ENCODE data around the gene FHIT. TPM values are rescaled to one million over a fixed set of nuclear protein-coding genes. Genes with fewer than 3 reads are reported as not detected.

FHIT gene
- total RNA-seq, 1 donor from 2014 or later: 29.9 TPM

GRCh38 chr3:60636846-60637245 lies 614.4 kb downstream of the FHIT start:
- Mint-ChIP-seq H3K36me3 (ENCODE audit: low read depth) (no peaks in the 10 kb centered on the region), H3K4me3 (ENCODE audit: low read depth) (no peak overlapping the region), H3K9me3 (no peaks in the 10 kb centered on the region), H3K4me1 (ENCODE audit: low read depth) (no peaks in the 10 kb centered on the region), H3K27me3 (ENCODE audit: low read depth) (peaks cover 6% of the 10 kb centered on the region), H3K27ac (no peak overlapping the region)
- DNase-seq (ENCODE audit: low spot score): no peak
- intact Hi-C loops (cut with micrococcal nuclease): no loop called here

- DNase-seq (ENCODE audit: low spot score): no peak
- Mint-ChIP-seq H3K4me3 (ENCODE audit: low read depth) (no peak overlapping the region), H3K36me3 (ENCODE audit: low read depth) (no peaks in the 10 kb centered on the region), H3K4me1 (ENCODE audit: low read depth) (no peaks in the 10 kb centered on the region), H3K27ac (no peak overlapping the region), H3K27me3 (ENCODE audit: low read depth) (peaks cover 8% of the 10 kb centered on the region), H3K9me3 (no peaks in the 10 kb centered on the region)
- intact Hi-C loops (cut with micrococcal nuclease): no loop called here
Observed at GRCh38 chr3:60633644-60634043, 617.6 kb downstream of the FHIT start.

GRCh38 chr3:60631509-60631908 lies 619.7 kb downstream of the FHIT start:
- no peak for DNase-seq (ENCODE audit: low spot score)
- peaks cover 7% of the 10 kb centered on the region for H3K27me3 Mint-ChIP-seq (ENCODE audit: low read depth)
- no peak overlapping the region for H3K27ac Mint-ChIP-seq
- no peaks in the 10 kb centered on the region for H3K36me3 Mint-ChIP-seq (ENCODE audit: low read depth)
- H3K4me3 Mint-ChIP-seq (ENCODE audit: low read depth): no peak overlapping the region
- intact Hi-C loops (cut with micrococcal nuclease): no loop called here
- no peaks in the 10 kb centered on the region for H3K4me1 Mint-ChIP-seq (ENCODE audit: low read depth)
- no peaks in the 10 kb centered on the region for H3K9me3 Mint-ChIP-seq

GRCh38 chr3:60630953-60631352 lies 620.3 kb downstream of the FHIT start:
- no peaks in the 10 kb centered on the region for H3K36me3 Mint-ChIP-seq (ENCODE audit: low read depth)
- intact Hi-C loops (cut with micrococcal nuclease): no loop called here
- H3K4me1 Mint-ChIP-seq (ENCODE audit: low read depth): no peaks in the 10 kb centered on the region
- no peak overlapping the region for H3K27ac Mint-ChIP-seq
- H3K9me3 Mint-ChIP-seq: no peaks in the 10 kb centered on the region
- DNase-seq (ENCODE audit: low spot score): no peak
- H3K4me3 Mint-ChIP-seq (ENCODE audit: low read depth): no peak overlapping the region
- peaks cover 7% of the 10 kb centered on the region for H3K27me3 Mint-ChIP-seq (ENCODE audit: low read depth)

- no peak for DNase-seq (ENCODE audit: low spot score)
- no peaks in the 10 kb centered on the region for H3K9me3 Mint-ChIP-seq
- H3K36me3 Mint-ChIP-seq (ENCODE audit: low read depth): no peaks in the 10 kb centered on the region
- intact Hi-C loops (cut with micrococcal nuclease): no loop called here
- H3K27me3 Mint-ChIP-seq (ENCODE audit: low read depth): peaks cover 7% of the 10 kb centered on the region
- no peaks in the 10 kb centered on the region for H3K4me1 Mint-ChIP-seq (ENCODE audit: low read depth)
- no peak overlapping the region for H3K4me3 Mint-ChIP-seq (ENCODE audit: low read depth)
- no peak overlapping the region for H3K27ac Mint-ChIP-seq
Observed at GRCh38 chr3:60629816-60630215, 621.4 kb downstream of the FHIT start.

- DNase-seq (ENCODE audit: low spot score): no peak
- Mint-ChIP-seq H3K4me3 (ENCODE audit: low read depth) (no peak overlapping the region), H3K9me3 (no peaks in the 10 kb centered on the region), H3K27ac (no peak overlapping the region), H3K36me3 (ENCODE audit: low read depth) (no peaks in the 10 kb centered on the region), H3K4me1 (ENCODE audit: low read depth) (no peaks in the 10 kb centered on the region), H3K27me3 (ENCODE audit: low read depth) (no peaks in the 10 kb centered on the region)
- intact Hi-C loops (cut with micrococcal nuclease): no loop called here
Observed at GRCh38 chr3:60622349-60622748, 628.9 kb downstream of the FHIT start.

GRCh38 chr3:60617188-60617587 lies 634.1 kb downstream of the FHIT start:
- Mint-ChIP-seq H3K36me3 (ENCODE audit: low read depth) (no peaks in the 10 kb centered on the region), H3K9me3 (no peaks in the 10 kb centered on the region), H3K4me1 (ENCODE audit: low read depth) (no peaks in the 10 kb centered on the region), H3K27ac (no peak overlapping the region), H3K27me3 (ENCODE audit: low read depth) (peaks cover 2% of the 10 kb centered on the region), H3K4me3 (ENCODE audit: low read depth) (no peak overlapping the region)
- DNase-seq (ENCODE audit: low spot score): no peak
- intact Hi-C loops (cut with micrococcal nuclease): no loop called here

- Mint-ChIP-seq H3K9me3 (no peaks in the 10 kb centered on the region), H3K4me3 (ENCODE audit: low read depth) (no peak overlapping the region), H3K27ac (no peak overlapping the region), H3K4me1 (ENCODE audit: low read depth) (no peaks in the 10 kb centered on the region), H3K36me3 (ENCODE audit: low read depth) (no peaks in the 10 kb centered on the region), H3K27me3 (ENCODE audit: low read depth) (peaks cover 2% of the 10 kb centered on the region)
- intact Hi-C loops (cut with micrococcal nuclease): no loop called here
- DNase-seq (ENCODE audit: low spot score): no peak
Observed at GRCh38 chr3:60613769-60614303, 637.4 kb downstream of the FHIT start.

- Mint-ChIP-seq H3K27me3 (ENCODE audit: low read depth) (no peaks in the 10 kb centered on the region), H3K36me3 (ENCODE audit: low read depth) (no peaks in the 10 kb centered on the region), H3K27ac (no peak overlapping the region), H3K9me3 (no peaks in the 10 kb centered on the region), H3K4me3 (ENCODE audit: low read depth) (no peak overlapping the region), H3K4me1 (ENCODE audit: low read depth) (no peaks in the 10 kb centered on the region)
- intact Hi-C loops (cut with micrococcal nuclease): no loop called here
- DNase-seq (ENCODE audit: low spot score): no peak
Observed at GRCh38 chr3:60610441-60611112, 640.7 kb downstream of the FHIT start.

GRCh38 chr3:60609446-60609845 lies 641.8 kb downstream of the FHIT start:
- intact Hi-C loops (cut with micrococcal nuclease): no loop called here
- Mint-ChIP-seq H3K27ac (no peak overlapping the region), H3K4me3 (ENCODE audit: low read depth) (no peak overlapping the region), H3K4me1 (ENCODE audit: low read depth) (no peaks in the 10 kb centered on the region), H3K9me3 (no peaks in the 10 kb centered on the region), H3K27me3 (ENCODE audit: low read depth) (no peaks in the 10 kb centered on the region), H3K36me3 (ENCODE audit: low read depth) (no peaks in the 10 kb centered on the region)
- no peak for DNase-seq (ENCODE audit: low spot score)

- Mint-ChIP-seq H3K27ac (no peak overlapping the region), H3K4me1 (ENCODE audit: low read depth) (peaks cover 6% of the 10 kb centered on the region), H3K9me3 (no peaks in the 10 kb centered on the region), H3K4me3 (ENCODE audit: low read depth) (no peak overlapping the region), H3K27me3 (ENCODE audit: low read depth) (peaks cover 4% of the 10 kb centered on the region), H3K36me3 (ENCODE audit: low read depth) (no peaks in the 10 kb centered on the region)
- no peak for DNase-seq (ENCODE audit: low spot score)
- intact Hi-C loops (cut with micrococcal nuclease): no loop called here
Observed at GRCh38 chr3:60603860-60604259, 647.4 kb downstream of the FHIT start.

- Mint-ChIP-seq H3K9me3 (no peaks in the 10 kb centered on the region), H3K27ac (no peak overlapping the region), H3K4me3 (ENCODE audit: low read depth) (no peak overlapping the region), H3K27me3 (ENCODE audit: low read depth) (peaks cover 13% of the 10 kb centered on the region), H3K4me1 (ENCODE audit: low read depth) (peaks cover 6% of the 10 kb centered on the region), H3K36me3 (ENCODE audit: low read depth) (no peaks in the 10 kb centered on the region)
- DNase-seq (ENCODE audit: low spot score): no peak
- intact Hi-C loops (cut with micrococcal nuclease): no loop called here
Observed at GRCh38 chr3:60600848-60601247, 650.4 kb downstream of the FHIT start.

GRCh38 chr3:60599586-60599985 lies 651.7 kb downstream of the FHIT start:
- Mint-ChIP-seq H3K9me3 (no peaks in the 10 kb centered on the region), H3K36me3 (ENCODE audit: low read depth) (no peaks in the 10 kb centered on the region), H3K27me3 (ENCODE audit: low read depth) (peaks cover 13% of the 10 kb centered on the region), H3K27ac (no peak overlapping the region), H3K4me1 (ENCODE audit: low read depth) (peaks cover 6% of the 10 kb centered on the region), H3K4me3 (ENCODE audit: low read depth) (no peak overlapping the region)
- no peak for DNase-seq (ENCODE audit: low spot score)
- intact Hi-C loops (cut with micrococcal nuclease): no loop called here

GRCh38 chr3:60598671-60599070 lies 652.6 kb downstream of the FHIT start:
- H3K27me3 Mint-ChIP-seq (ENCODE audit: low read depth): peaks cover 13% of the 10 kb centered on the region
- peaks cover 6% of the 10 kb centered on the region for H3K4me1 Mint-ChIP-seq (ENCODE audit: low read depth)
- DNase-seq (ENCODE audit: low spot score): no peak
- no peak overlapping the region for H3K27ac Mint-ChIP-seq
- no peaks in the 10 kb centered on the region for H3K9me3 Mint-ChIP-seq
- no peak overlapping the region for H3K4me3 Mint-ChIP-seq (ENCODE audit: low read depth)
- intact Hi-C loops (cut with micrococcal nuclease): no loop called here
- H3K36me3 Mint-ChIP-seq (ENCODE audit: low read depth): no peaks in the 10 kb centered on the region
